ENCODE results near the gene MAPRE3. TPM values are rescaled to one million over a fixed set of nuclear protein-coding genes. Genes with fewer than 3 reads are reported as not detected.

Gene MAPRE3
- total and polyA plus RNA-seq, 2 experiments from 2014 or later: 7.9 to 23.0 TPM

DNA sequence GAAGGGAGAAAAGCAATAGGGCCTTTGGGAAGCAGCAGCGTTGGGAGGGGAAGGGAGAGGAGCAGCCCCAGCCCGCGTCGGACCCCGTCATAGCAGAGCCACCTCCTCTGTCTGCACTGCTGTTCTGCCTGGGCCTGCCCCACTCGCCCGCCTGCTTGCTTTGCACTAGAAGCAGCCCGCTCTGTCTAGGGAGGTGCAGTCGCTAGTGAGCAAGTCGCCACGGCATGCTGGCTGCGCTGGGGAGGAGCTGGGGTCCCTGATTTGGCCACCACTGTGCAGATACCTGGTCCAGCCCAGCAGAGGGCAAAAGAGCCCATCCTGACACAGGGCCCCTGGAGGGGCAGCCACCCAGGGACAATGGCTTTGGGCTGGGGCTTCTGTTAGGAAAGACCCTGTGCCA, 54.4 kb downstream of the MAPRE3 start:
- Histone ChIP-seq H4K20me1 (ENCODE audit: insufficient read depth) (no peaks in the 10 kb centered on the region), H3K4me3 (no peak overlapping the region)
- 93 to 94% methylated on average over 12 of the region's 12 CpGs for WGBS, 2 experiments (ENCODE audit: low coverage in 1 of 2, low lambda C conversion rate in 2 of 2, missing lambda C conversion rate in 2 of 2)

GRCh38 chr2:27025281-27025800, 54.9 kb downstream of the MAPRE3 start:
- H3F3A ChIP-seq (ENCODE audit: insufficient read depth): peaks cover 9% of the 10 kb centered on the region
- H4K20me1 ChIP-seq (ENCODE audit: insufficient read depth): no peaks in the 10 kb centered on the region
- no peak for TF ChIP-seq EZH2 (IDR thresholded peaks at IDR 0.05; ENCODE audit: insufficient read depth, poor library complexity, severe bottlenecking)
- TF ChIP-seq EZH2phosphoT487 (IDR thresholded peaks at IDR 0.05; ENCODE audit: insufficient read depth, low read depth): no peak
- H3K4me3 ChIP-seq: no peak overlapping the region
- H3K4me2 ChIP-seq (ENCODE audit: unreplicated experiment): no peak overlapping the region
- no peak overlapping the region for H2AFZ ChIP-seq
- no peaks in the 10 kb centered on the region for H3K36me3 ChIP-seq (ENCODE audit: low read depth)
- in situ Hi-C loops (cut with MboI): no loop called here
- H3K9me3 ChIP-seq (ENCODE audit: low read depth): no peaks in the 10 kb centered on the region
- H3K79me2 ChIP-seq (ENCODE audit: insufficient read depth): peaks cover 32% of the 10 kb centered on the region
- H3K9ac ChIP-seq: no peak overlapping the region
- H3K27ac ChIP-seq: no peak overlapping the region
- no peaks in the 10 kb centered on the region for H3K27me3 ChIP-seq (replicated peaks; ENCODE audit: insufficient read depth)
- no peaks in the 10 kb centered on the region for H3K9me2 ChIP-seq (ENCODE audit: insufficient read depth)
- 79 to 80% methylated on average over 13 of the region's 13 CpGs for WGBS, 2 experiments (ENCODE audit: low coverage in 1 of 2, low lambda C conversion rate in 2 of 2, missing lambda C conversion rate in 2 of 2)
- no peak for DNase-seq
- H3K4me1 ChIP-seq (ENCODE audit: insufficient read depth): peaks cover 10% of the 10 kb centered on the region

More for the DNA sequence above, 54.4 kb downstream of the MAPRE3 start:
- H3K4me1 ChIP-seq (ENCODE audit: insufficient read depth): peaks cover 10% of the 10 kb centered on the region
- peaks cover 9% of the 10 kb centered on the region for H3F3A ChIP-seq (ENCODE audit: insufficient read depth)
- no peak overlapping the region for H3K9ac ChIP-seq
- no peaks in the 10 kb centered on the region for H3K36me3 ChIP-seq (ENCODE audit: low read depth)
- TF ChIP-seq EZH2phosphoT487 (IDR thresholded peaks at IDR 0.05; ENCODE audit: insufficient read depth, low read depth): no peak
- TF ChIP-seq EZH2 (IDR thresholded peaks at IDR 0.05; ENCODE audit: insufficient read depth, poor library complexity, severe bottlenecking): no peak
- no peak overlapping the region for H3K4me2 ChIP-seq (ENCODE audit: unreplicated experiment)
- in situ Hi-C loops (cut with MboI): no loop called here
- H3K27ac ChIP-seq: no peak overlapping the region
- H3K9me3 ChIP-seq (ENCODE audit: low read depth): no peaks in the 10 kb centered on the region
- H2AFZ ChIP-seq: no peak overlapping the region
- H3K27me3 ChIP-seq (replicated peaks; ENCODE audit: insufficient read depth): no peaks in the 10 kb centered on the region
- no peaks in the 10 kb centered on the region for H3K9me2 ChIP-seq (ENCODE audit: insufficient read depth)
- no peak for DNase-seq
- peaks cover 27% of the 10 kb centered on the region for H3K79me2 ChIP-seq (ENCODE audit: insufficient read depth)

- 89% methylated on average over 22 to 24 of the region's 24 CpGs for WGBS, 2 experiments (ENCODE audit: low coverage in 1 of 2, low lambda C conversion rate in 2 of 2, missing lambda C conversion rate in 2 of 2)
Observed at GRCh38 chr2:27025861-27026851, 55.7 kb downstream of the MAPRE3 start.

DNA sequence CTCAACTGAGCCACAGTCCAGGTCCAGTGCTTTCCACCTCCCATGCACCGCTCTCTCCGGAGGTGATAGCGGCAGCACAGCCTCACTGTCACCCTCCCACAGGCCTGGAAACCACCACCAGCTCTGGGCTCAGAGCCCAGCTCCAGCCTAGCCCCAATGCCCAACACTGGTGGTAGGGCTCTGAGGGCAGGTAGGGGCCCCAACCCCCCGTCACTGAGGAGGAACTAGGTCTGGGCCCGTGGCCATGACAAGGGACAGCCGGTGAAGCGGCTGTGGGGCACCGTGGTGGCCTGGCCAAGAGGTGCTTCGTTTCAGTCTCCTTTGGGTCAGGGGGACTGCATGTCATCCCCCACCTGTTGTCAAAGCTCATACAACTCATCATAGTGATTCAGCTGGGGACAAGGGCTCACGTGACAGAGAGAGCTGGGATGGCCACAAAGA, 56.8 kb downstream of the MAPRE3 start:
- H3K79me2 ChIP-seq (ENCODE audit: insufficient read depth): peaks cover 51% of the 10 kb centered on the region
- H2AFZ ChIP-seq: no peak overlapping the region
- H3K9me2 ChIP-seq (ENCODE audit: insufficient read depth): no peaks in the 10 kb centered on the region
- H4K20me1 ChIP-seq (ENCODE audit: insufficient read depth): no peaks in the 10 kb centered on the region
- H3K9me3 ChIP-seq (ENCODE audit: low read depth): no peaks in the 10 kb centered on the region
- H3K4me2 ChIP-seq (ENCODE audit: unreplicated experiment): no peak overlapping the region
- 87 to 93% methylated on average over 9 to 10 of the region's 10 CpGs for WGBS, 2 experiments (ENCODE audit: low coverage in 1 of 2, low lambda C conversion rate in 2 of 2, missing lambda C conversion rate in 2 of 2)
- H3K4me3 ChIP-seq: no peak overlapping the region
- no peak overlapping the region for H3K27ac ChIP-seq
- no peak overlapping the region for H3K9ac ChIP-seq
- H3K4me1 ChIP-seq (ENCODE audit: insufficient read depth): no peaks in the 10 kb centered on the region
- no peak for DNase-seq
- in situ Hi-C loops (cut with MboI): no loop called here
- H3K27me3 ChIP-seq (replicated peaks; ENCODE audit: insufficient read depth): no peaks in the 10 kb centered on the region
- TF ChIP-seq EZH2phosphoT487 (IDR thresholded peaks at IDR 0.05; ENCODE audit: insufficient read depth, low read depth) (no peak), EZH2 (IDR thresholded peaks at IDR 0.05; ENCODE audit: insufficient read depth, poor library complexity, severe bottlenecking) (no peak)
- no peaks in the 10 kb centered on the region for H3F3A ChIP-seq (ENCODE audit: insufficient read depth)
- H3K36me3 ChIP-seq (ENCODE audit: low read depth): no peaks in the 10 kb centered on the region

More at GRCh38 chr2:27025861-27026851, 55.7 kb downstream of the MAPRE3 start:
- H3K27ac ChIP-seq: no peak overlapping the region
- TF ChIP-seq EZH2 (IDR thresholded peaks at IDR 0.05; ENCODE audit: insufficient read depth, poor library complexity, severe bottlenecking) (no peak), EZH2phosphoT487 (IDR thresholded peaks at IDR 0.05; ENCODE audit: insufficient read depth, low read depth) (no peak)
- H3K79me2 ChIP-seq (ENCODE audit: insufficient read depth): peaks cover 41% of the 10 kb centered on the region
- no peak overlapping the region for H3K4me2 ChIP-seq (ENCODE audit: unreplicated experiment)
- no peak overlapping the region for H3K9ac ChIP-seq
- no peaks in the 10 kb centered on the region for H3K9me3 ChIP-seq (ENCODE audit: low read depth)
- no peaks in the 10 kb centered on the region for H4K20me1 ChIP-seq (ENCODE audit: insufficient read depth)
- H3K27me3 ChIP-seq (replicated peaks; ENCODE audit: insufficient read depth): no peaks in the 10 kb centered on the region
- H3K4me3 ChIP-seq: no peak overlapping the region
- H3K9me2 ChIP-seq (ENCODE audit: insufficient read depth): no peaks in the 10 kb centered on the region
- H2AFZ ChIP-seq: no peak overlapping the region
- H3F3A ChIP-seq (ENCODE audit: insufficient read depth): peaks cover 9% of the 10 kb centered on the region
- no peak for DNase-seq
- in situ Hi-C loops (cut with MboI): no loop called here
- H3K4me1 ChIP-seq (ENCODE audit: insufficient read depth): peaks cover 7% of the 10 kb centered on the region
- H3K36me3 ChIP-seq (ENCODE audit: low read depth): no peaks in the 10 kb centered on the region
